PC-3 (cell line): Measurements from ENCODE around the gene KRT1. TPM values are rescaled to one million over a fixed set of nuclear protein-coding genes. Genes with fewer than 3 reads are reported as not detected.

Source experiments
- ATAC-seq: fragments of 200-7000 bp; cut with Tn5 transposase; 2 replicates; pipeline ENCODE4 v1.9.1; 2020; ENCODE audit warnings: mild to moderate bottlenecking, moderate library complexity
- BruUV-seq: library from RNA; stranded (reverse); fragments of 400-500 nt; replicated peaks from 2 replicates; lab custom pipeline; 2021; lab: Mats Ljungman, UMichigan
- CTCF ChIA-PET: fragments of 300-600 bp; sonication (Branson Sonifier 250); formaldehyde crosslinking; loops from one replicate; lab custom pipeline; 2022; ENCODE audit warnings: antibody characterized with exemption; lab: Charles Lee
- POLR2A ChIA-PET: fragments of 300-600 bp; sonication (Branson Sonifier 250); formaldehyde crosslinking; loops from one replicate; lab custom pipeline; 2022; ENCODE audit warnings: antibody characterized with exemption; ENCODE audit not compliant: unreplicated experiment; lab: Charles Lee
- DNase-seq: peaks from one replicate; pipeline ENCODE4 v3.0.0-alpha.2; 2015
- H2AFZ ChIP-seq: fragments of 300-600 bp; sonication (generic); 2 replicates; pipeline ENCODE4 v1.6.0; 2016; ENCODE audit warnings: antibody characterized with exemption, low read length
- H3F3A ChIP-seq: fragments of 300-600 bp; sonication (generic); one replicate; pipeline ENCODE4 v1.6.0; 2017; ENCODE audit warnings: antibody characterized with exemption, low read length, control low read depth, mild to moderate bottlenecking; ENCODE audit not compliant: unreplicated experiment
- H3K27ac ChIP-seq: fragments of 300-600 bp; sonication (generic); 2 replicates; pipeline ENCODE4 v1.5.1; 2016; ENCODE audit warnings: mild to moderate bottlenecking, low read length
- H3K27me3 ChIP-seq: fragments of 300-600 bp; sonication (generic); 2 replicates; pipeline ENCODE4 v1.6.1; 2016; ENCODE audit warnings: low read length, mixed read lengths
- H3K36me3 ChIP-seq: fragments of 300-600 bp; sonication (generic); 2 replicates; pipeline ENCODE4 v1.6.1; 2016; ENCODE audit warnings: low read depth, mixed run types, low read length, mixed read lengths
- H3K4me1 ChIP-seq: fragments of 300-600 bp; sonication (generic); 2 replicates; pipeline ENCODE4 v1.5.1; 2016; ENCODE audit warnings: low read length; ENCODE audit not compliant: insufficient read depth
- H3K4me2 ChIP-seq: fragments of 300-600 bp; sonication (generic); 2 replicates; pipeline ENCODE4 v1.6.0; 2016; ENCODE audit warnings: low read length
- H3K4me3 ChIP-seq: fragments of 300-600 bp; sonication (generic); 2 replicates; pipeline ENCODE4 v1.5.1; 2016; ENCODE audit warnings: mild to moderate bottlenecking, low read length, mixed read lengths
- H3K79me2 ChIP-seq: fragments of 300-600 bp; sonication (generic); 2 replicates; pipeline ENCODE4 v1.6.1; 2017; ENCODE audit warnings: low read length, mixed read lengths
- H3K9ac ChIP-seq: fragments of 300-600 bp; sonication (generic); 2 replicates; pipeline ENCODE4 v1.6.0; 2016; ENCODE audit warnings: mild to moderate bottlenecking, low read length
- H3K9me2 ChIP-seq: fragments of 300-600 bp; sonication (generic); replicated peaks from 2 replicates; pipeline ENCODE4 v1.6.1; 2016; ENCODE audit warnings: mixed run types, low read length, mixed read lengths
- H3K9me3 ChIP-seq: fragments of 300-600 bp; sonication (generic); 2 replicates; pipeline ENCODE4 v1.6.1; 2016; ENCODE audit warnings: low read length, mixed read lengths
- H4K20me1 ChIP-seq: fragments of 300-600 bp; sonication (generic); 2 replicates; pipeline ENCODE4 v1.6.1; 2016; ENCODE audit warnings: low read length, mixed read lengths
- CTCF ChIP-seq: fragments of 300-600 bp; sonication (generic); conservative IDR thresholded peaks from 2 replicates; pipeline ENCODE4 v1.5.1; 2017; ENCODE audit warnings: antibody characterized with exemption, low read depth, mild to moderate bottlenecking, low read length
- EZH2 ChIP-seq: fragments of 300-600 bp; sonication (generic); IDR thresholded peaks from one replicate; pipeline ENCODE4 v1.6.1; 2017; ENCODE audit warnings: antibody characterized with exemption, mild to moderate bottlenecking, low read length; ENCODE audit not compliant: unreplicated experiment
- EZH2phosphoT487 ChIP-seq: fragments of 300-600 bp; sonication (generic); IDR thresholded peaks from 2 replicates; pipeline ENCODE4 v1.6.1; 2018; ENCODE audit warnings: mild to moderate bottlenecking, antibody characterized with exemption, low read length, borderline replicate concordance
- intact Hi-C: fragments of 100-400 bp; cut with micrococcal nuclease; formaldehyde crosslinking; loops from 2 replicates; pipeline ENCODE4 v1.9.0; 2023
- total RNA-seq: library from RNA; depleted of rRNA; stranded (reverse); fragments of >200 nt; gene quantifications from 2 replicates; pipeline ENCODE4 v1.2.3, GENCODE V29; 2014; rRNA removed

KRT1 gene
- total RNA-seq, 1 experiment from 2014 or later = not detected

- CTCF ChIA-PET = no interaction called here
- POLR2A ChIA-PET = no interaction called here
- no peak for DNase-seq
- no peak for ATAC-seq
- H3K4me3 ChIP-seq = no peak overlapping the region
- no peaks in the 10 kb centered on the region for H3K36me3 ChIP-seq
- 0 out of 2 replicates have a peak, but pooled peaks cover 12% of the 10 kb centered on the region for H3K27me3 ChIP-seq
- intact Hi-C loops = no loop called here
- no peaks in the 10 kb centered on the region for H3K9me2 ChIP-seq
- TF ChIP-seq CTCF (no peak), EZH2phosphoT487 (no peak), EZH2 (no peak)
- BruUV-seq = no TSS peak
- H4K20me1 ChIP-seq = no peaks in the 10 kb centered on the region
- no peaks in the 10 kb centered on the region for H3K4me1 ChIP-seq
- no peak overlapping the region for H3K9ac ChIP-seq
- no peaks in the 10 kb centered on the region for H3K79me2 ChIP-seq
- H3K9me3 ChIP-seq = no peaks in the 10 kb centered on the region
- H3K27ac ChIP-seq = no peak overlapping the region
- H3F3A ChIP-seq = no peaks in the 10 kb centered on the region
- no peak overlapping the region for H2AFZ ChIP-seq
- H3K4me2 ChIP-seq = no peak overlapping the region
These were observed 52.7 kb downstream of the KRT1 start for GRCh38 chr12:52627395-52628110.

Other genes with a start within 250 kb of the KRT1 start
- 32.8 and 38.5 TPM in 2 replicates for gene KRT75, start 246.0 kb downstream of the KRT1 start, total RNA-seq
- gene KRT6B, start 228.3 kb downstream of the KRT1 start, total RNA-seq = 7.7 and 8.5 TPM in 2 replicates
- not detected in 2 replicates for gene KRT6C, start 206.6 kb downstream of the KRT1 start, total RNA-seq
- gene KRT6A, start 187.2 kb downstream of the KRT1 start, total RNA-seq = 46.3 and 61.2 TPM in 2 replicates
- not detected in 2 replicates for gene KRT5, start 160.0 kb downstream of the KRT1 start, total RNA-seq
- not detected in 2 replicates for gene KRT71, start 127.3 kb downstream of the KRT1 start, total RNA-seq
- gene KRT74, start 106.6 kb downstream of the KRT1 start, total RNA-seq = not detected in 2 replicates
- gene KRT72, start 78.9 kb downstream of the KRT1 start, total RNA-seq = not detected in 2 replicates
- gene KRT73, start 61.8 kb downstream of the KRT1 start, total RNA-seq = not detected in 2 replicates
- 0.23 TPM in 1 of 2 replicates, not detected in the other for gene KRT2, start 28.2 kb downstream of the KRT1 start, total RNA-seq
- not detected in 2 replicates for gene KRT77, start 23.1 kb upstream of the KRT1 start, total RNA-seq
- not detected in 2 replicates for gene KRT76, start 96.9 kb upstream of the KRT1 start, total RNA-seq
- gene KRT3, start 115.7 kb upstream of the KRT1 start, total RNA-seq = 0.17 and 0.33 TPM in 2 replicates
- gene KRT4, start 133.7 kb upstream of the KRT1 start, total RNA-seq = 20.7 and 23.0 TPM in 2 replicates
- gene KRT79, start 153.9 kb upstream of the KRT1 start, total RNA-seq = 0.46 TPM in 1 of 2 replicates, not detected in the other
- gene KRT78, start 168.6 kb upstream of the KRT1 start, total RNA-seq = 0.12 and 0.15 TPM in 2 replicates
- 719 and 1,028 TPM in 2 replicates for gene KRT8, start 224.7 kb upstream of the KRT1 start, total RNA-seq